GM13977 (cell line): ENCODE measurements around the gene SLC6A4.
A peak's percentile ranks its signal among the peaks of the same experiment; 100 is the strongest.

ENCODE experiments used
- DNase-seq: peaks from one replicate; pipeline ENCODE4 v3.0.0; 2012; ENCODE audit warnings: low spot score
- in situ Hi-C: fragments of 300-500 bp; cut with MboI; formaldehyde crosslinking; loops from one replicate; pipeline ENCODE4 v1.12.0; 2022; ENCODE audit warnings: low sequenced_read_pairs, low pct_unique_long_range_greater_than_20kb, mixed read lengths, inconsistent platforms; ENCODE audit not compliant: unreplicated experiment
- TF ChIP-seq, protein P1 (sequence below): IDR thresholded peaks from 2 replicates; pipeline ENCODE4 v1.5.1; 2012; ENCODE audit warnings: mild to moderate bottlenecking, control low read depth; ENCODE audit not compliant: insufficient read depth; ENCODE audit errors: extremely low read depth, missing control alignments

SLC6A4 gene

DNA sequence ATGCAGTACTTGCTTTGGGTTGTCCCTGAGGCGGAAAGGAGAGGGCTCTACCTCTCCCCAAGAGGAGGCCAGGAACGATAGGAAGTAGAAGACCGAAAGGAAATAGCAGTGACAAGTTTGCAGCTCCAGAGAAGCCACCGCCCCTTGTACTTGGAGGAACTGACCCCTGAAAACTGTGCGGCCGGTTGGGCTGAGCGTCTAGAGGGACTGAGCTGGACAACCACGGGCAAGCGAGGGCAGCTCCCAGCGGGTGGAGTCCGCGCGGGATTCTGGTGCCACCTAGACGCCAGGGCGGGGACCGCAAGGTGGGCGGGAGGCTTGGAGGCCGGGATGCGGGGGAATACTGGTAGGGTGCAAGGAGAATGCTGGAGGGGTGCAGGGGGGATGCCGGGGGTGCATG lies 1.3 kb upstream of the SLC6A4 start:
- peak; percentile 77 for DNase-seq
- in situ Hi-C loops = no loop called here
- TF ChIP-seq, protein P1, sequence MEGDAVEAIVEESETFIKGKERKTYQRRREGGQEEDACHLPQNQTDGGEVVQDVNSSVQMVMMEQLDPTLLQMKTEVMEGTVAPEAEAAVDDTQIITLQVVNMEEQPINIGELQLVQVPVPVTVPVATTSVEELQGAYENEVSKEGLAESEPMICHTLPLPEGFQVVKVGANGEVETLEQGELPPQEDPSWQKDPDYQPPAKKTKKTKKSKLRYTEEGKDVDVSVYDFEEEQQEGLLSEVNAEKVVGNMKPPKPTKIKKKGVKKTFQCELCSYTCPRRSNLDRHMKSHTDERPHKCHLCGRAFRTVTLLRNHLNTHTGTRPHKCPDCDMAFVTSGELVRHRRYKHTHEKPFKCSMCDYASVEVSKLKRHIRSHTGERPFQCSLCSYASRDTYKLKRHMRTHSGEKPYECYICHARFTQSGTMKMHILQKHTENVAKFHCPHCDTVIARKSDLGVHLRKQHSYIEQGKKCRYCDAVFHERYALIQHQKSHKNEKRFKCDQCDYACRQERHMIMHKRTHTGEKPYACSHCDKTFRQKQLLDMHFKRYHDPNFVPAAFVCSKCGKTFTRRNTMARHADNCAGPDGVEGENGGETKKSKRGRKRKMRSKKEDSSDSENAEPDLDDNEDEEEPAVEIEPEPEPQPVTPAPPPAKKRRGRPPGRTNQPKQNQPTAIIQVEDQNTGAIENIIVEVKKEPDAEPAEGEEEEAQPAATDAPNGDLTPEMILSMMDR = peak; percentile 79

GRCh38 chr17:30236297-30236624 lies 764 bp upstream of the SLC6A4 start:
- DNase-seq = no peak
- TF ChIP-seq, protein P1 = no peak
- in situ Hi-C loops = no loop called here

- TF ChIP-seq, protein P1 = no peak
- in situ Hi-C loops = no loop called here
- peak; percentile 69 for DNase-seq
These were observed 533 bp downstream of the SLC6A4 start for GRCh38 chr17:30234964-30235363.

DNA sequence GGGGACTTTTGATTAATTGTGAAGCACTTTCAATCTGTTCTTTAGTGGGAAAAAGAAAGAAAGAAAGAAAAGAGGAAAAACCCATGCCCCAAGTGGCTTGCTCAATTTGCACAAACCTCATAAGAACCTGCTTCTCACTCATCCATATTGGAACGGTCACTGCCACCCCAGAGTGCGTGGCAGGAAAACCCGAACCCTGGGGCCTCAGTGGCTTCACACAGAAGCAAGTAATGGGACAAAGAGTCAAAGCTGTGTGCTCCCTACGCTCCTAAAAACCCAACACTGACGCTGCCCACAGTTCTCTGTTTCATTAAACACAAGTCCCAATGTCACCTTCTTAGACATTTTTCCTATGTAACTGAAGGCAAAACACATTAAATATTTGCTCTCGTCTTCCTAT lies 1.2 kb downstream of the SLC6A4 start:
- in situ Hi-C loops = no loop called here
- TF ChIP-seq, protein P1 = no peak
- no peak for DNase-seq

DNA sequence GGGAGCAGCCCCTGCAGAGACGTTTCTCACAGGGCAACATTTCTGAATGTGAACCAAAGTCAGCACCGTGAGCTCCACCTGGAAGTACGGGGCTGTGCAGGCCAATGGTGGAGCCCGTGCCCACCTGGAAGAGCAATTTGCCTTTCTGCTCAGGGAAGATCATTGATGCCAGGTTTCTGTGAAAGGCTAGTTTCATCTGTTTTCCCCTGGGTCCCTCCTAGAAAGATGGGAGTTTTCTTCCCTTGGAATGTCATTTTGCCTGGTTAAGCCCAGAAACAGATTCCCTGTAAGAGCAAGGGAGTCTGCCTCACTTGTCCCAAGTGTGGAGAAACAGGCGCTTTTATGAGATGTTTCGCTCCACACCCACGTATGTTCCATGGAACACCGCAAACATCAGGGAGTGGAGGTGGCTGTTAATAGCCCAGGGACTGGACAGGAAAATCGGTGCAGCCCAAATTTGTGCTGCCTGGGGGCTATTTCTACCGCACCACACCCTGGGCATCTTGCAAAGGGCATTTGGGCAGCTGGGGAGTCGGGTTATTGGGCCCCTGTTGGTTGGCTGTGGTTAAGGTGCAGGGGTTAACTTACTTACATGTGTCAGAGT lies 2.6 kb downstream of the SLC6A4 start:
- TF ChIP-seq, protein P1 = no peak
- DNase-seq = no peak
- in situ Hi-C loops = no loop called here

DNA sequence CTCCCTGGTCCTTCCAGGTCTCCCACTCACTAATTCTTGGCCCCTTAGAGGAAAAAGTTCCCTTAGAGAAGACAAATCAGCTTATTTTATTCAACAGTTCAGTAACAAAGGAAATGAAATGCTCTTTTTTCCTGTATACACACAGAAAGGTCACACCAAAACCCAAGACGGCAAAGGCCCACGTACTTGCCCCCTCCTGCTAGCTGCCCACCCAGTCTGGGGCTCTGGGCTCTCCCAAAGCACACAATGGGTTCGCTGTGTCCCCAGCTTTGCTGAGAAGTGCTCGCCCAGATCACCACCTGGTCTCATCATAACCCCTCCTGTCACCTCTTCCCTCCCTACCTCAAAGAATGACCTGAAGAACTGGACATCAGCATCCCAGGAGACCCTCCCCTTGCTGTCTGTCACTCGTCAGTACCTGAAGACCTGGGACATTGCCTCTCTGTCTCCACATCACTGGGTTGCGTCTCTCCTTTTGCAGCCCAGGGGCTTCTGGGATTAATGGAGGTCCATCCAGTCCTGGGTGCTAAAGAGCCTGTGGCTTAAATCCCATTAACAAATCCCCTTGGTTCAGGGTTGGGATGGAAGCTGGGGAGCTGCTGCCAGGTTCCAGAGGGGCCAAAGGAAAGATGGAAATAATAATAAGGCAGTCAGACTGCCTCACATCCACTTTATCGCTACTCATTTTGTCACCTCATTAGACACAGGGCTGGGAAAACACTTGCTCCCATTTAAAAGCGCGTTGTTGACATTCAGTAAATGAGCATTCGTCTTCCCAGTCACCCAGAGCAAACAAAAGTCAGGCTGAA lies 3.3 kb downstream of the SLC6A4 start:
- TF ChIP-seq, protein P1 = no peak
- no peak for DNase-seq
- in situ Hi-C loops = no loop called here
